Measurements from ENCODE around the gene FOSB.

GRCh38 chr19:45437328-45437727, 30.5 kb upstream of the FOSB start:
- TF ChIP-seq EZH2 (IDR thresholded peaks at IDR 0.05; ENCODE audit: insufficient read depth, low read length), result no peak
- TF ChIP-seq CTCF (IDR thresholded peaks at IDR 0.05; ENCODE audit: insufficient read depth, low read depth, low read length), result no peak
